GM18868 (cell line): ENCODE measurements around the gene IGFBP2.
"Not testable (repeated sequence)": the region's sequence is repeated elsewhere in the genome, so short reads cannot be mapped to it uniquely, and the experiment has no call there.

ENCODE experiments used
- ATAC-seq: cut with Tn5 transposase; IDR thresholded peaks from one replicate; pipeline ENCODE4 v1.9.1; 2021; ENCODE audit warnings: mild to moderate bottlenecking, moderate library complexity; ENCODE audit not compliant: unreplicated experiment

IGFBP2 gene, protein sequence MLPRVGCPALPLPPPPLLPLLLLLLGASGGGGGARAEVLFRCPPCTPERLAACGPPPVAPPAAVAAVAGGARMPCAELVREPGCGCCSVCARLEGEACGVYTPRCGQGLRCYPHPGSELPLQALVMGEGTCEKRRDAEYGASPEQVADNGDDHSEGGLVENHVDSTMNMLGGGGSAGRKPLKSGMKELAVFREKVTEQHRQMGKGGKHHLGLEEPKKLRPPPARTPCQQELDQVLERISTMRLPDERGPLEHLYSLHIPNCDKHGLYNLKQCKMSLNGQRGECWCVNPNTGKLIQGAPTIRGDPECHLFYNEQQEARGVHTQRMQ

GRCh38 chr2:216632952-216633615, at the start of gene IGFBP2:
Gene IGFBP2 (plus strand): TSS chr2:216633420. CDS start chr2:216633524, 104 bp downstream.
- ATAC-seq, result peak; percentile 70

DNA sequence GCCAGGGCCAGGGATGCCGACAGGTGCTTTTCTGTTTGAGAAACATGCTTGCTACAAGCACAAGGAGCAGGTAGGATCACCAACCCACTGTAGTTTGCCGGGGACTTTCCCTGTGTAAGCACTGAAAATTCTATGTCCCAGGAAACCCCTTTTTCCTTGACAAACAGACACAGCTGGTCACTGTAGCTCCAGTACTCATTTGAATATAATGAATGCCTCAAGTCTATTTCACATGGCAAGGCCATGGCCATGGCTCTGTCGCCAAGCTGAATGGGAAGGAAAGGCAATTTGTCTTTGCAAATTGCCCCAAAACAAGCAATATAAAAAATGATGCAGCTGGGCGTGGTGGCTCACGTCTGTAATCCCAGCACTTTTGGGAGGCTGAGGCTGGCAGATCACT, 49.6 kb upstream of the IGFBP2 start:
- ATAC-seq, result no peak

DNA sequence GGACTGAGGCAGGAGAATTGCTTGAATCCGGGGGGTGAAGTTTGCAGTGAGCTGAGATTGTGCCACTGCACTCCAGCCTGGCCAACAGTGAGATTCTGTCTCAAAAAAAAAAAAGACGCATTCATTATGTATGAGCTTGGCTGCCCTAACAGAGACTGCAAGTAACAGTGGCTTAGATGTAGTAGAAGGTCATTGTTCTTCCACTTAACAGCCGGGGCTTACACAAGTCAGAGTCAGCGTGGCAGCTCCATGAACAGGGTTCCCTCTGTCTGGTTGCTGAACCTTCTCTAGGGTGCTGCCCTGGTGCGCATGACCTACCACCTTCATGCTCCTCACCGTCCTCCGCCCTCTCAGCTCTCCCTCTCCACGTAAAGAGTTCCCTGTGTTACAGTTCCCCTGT, 49.1 kb upstream of the IGFBP2 start:
- ATAC-seq, result no peak

GRCh38 chr2:216585441-216585840, 47.8 kb upstream of the IGFBP2 start:
- no peak for ATAC-seq

DNA sequence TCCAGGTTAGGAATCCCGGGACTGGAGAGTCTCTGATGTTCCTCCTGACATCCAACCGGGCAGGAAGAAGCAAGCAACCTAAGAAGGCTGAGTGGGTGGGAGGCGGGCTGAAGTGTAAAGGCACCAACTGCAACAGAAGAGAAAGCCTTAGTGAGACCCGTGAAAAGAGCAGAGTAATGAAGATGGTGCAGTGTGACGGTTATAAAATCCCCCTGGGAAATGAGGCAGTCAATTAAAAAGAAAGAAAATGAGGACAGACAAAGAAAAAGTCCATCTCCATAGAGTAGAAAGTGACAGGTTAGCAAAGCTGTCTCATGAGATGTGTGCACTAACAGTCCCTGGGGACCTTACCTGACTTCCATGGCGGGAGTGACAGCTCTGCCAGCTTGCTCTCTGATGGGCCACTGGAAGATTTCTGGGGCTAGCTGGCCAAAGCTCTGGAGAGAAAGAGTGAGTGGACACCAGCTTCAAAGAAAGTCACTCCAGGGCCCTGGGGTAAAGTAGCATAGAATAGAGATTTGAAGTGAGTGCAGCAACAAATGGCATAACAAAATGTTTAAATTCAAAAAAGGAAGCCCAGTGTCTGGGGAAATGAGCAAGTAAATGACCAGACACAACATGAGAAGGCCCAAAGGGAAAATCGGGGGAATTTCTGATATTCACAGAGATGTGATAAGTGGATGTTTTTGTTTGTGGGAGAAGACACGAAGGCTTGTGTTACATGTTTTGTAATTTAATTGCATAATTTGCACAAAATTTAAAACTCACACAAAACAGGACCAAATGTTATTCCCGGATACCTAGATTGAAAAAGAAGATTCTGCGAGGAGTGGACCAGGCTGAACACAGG, 44.1 kb upstream of the IGFBP2 start:
- ATAC-seq, result peak; percentile 57

GRCh38 chr2:216589791-216590190, 43.4 kb upstream of the IGFBP2 start:
- ATAC-seq, result no peak

- ATAC-seq, result no peak
These were observed 42.4 kb upstream of the IGFBP2 start for GRCh38 chr2:216590780-216591179.

DNA sequence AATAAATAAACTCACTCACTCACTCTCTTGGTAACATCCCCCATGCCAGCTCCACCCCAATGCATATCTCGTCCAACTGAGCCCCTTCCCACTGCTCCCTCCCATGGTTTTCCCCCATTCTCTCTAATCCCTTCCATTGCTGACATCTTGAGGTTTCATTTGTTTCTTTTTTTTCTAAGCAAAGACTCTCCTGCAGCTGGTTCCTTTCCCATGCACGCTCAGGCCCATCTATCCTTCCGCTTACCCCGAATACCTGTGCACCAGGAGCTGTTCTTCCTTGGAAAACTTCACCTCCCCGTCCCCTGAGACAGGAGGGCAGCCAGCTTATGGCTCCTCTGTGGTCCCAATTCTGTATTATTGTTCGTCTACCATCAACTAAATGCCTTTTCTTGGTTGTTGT, 41.7 kb upstream of the IGFBP2 start:
- no peak for ATAC-seq

- ATAC-seq, result no peak
These were observed 39.1 kb upstream of the IGFBP2 start for GRCh38 chr2:216594081-216594480.

DNA sequence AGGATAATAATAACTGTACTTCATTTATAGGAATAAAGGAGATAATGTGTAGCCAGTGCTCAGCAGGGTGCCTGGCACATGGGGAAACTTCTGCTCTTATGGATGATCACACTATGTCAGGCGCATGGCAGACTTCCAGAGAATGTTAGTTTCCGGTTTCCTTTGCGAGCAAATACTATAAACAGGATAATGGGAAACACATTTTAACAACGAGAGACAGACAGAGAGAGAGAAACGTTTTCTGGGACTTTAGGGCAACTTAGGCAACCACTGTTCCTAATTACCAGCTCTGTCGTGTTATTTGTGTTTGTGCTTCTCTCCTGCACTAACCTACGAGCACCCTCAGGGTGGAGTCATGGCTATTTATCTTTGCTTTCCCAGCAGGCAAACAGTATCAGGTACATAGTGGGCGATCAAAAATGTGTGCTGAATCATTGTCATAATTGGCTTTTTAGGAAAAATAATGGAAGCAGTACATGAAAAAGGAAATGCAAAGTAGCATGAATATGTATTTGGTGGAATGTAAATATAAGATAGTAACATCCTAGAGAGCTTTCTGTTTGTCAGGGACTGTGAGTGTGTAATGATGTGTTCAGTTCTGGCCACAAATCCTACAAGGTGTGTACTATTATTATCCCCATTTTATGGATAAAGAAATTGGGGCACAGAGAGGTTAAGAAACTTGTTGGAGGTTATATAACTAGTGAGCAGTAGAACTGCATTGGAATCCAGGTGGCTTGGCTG, 36.8 kb upstream of the IGFBP2 start:
- no peak for ATAC-seq

DNA sequence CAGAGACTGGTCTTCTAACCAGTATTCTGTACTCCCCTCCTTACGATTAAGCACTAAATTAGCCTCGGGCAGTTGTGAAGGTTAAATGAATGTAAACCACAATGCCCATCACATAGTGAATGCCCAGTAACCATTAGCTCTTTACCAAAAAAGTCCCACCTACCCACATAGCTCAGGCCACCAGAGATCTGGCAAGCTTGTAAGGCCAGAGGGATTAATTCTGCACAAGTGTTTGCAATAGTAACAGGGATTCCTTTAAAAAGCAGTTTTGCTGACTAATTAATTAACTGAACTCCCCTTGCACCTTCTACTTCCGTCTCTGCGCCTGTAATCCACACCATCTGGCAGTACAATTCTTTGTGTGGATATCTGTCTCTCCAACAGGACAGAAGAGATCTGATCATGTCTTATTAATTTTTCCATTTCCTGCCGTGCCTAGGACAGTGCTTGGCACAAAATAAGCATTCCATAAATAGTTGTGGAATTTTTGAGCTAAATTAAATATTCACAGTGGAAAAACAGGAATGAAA, 36.2 kb upstream of the IGFBP2 start:
- ATAC-seq, result no peak

- ATAC-seq, result not testable (repeated sequence)
These were observed 35.4 kb upstream of the IGFBP2 start for GRCh38 chr2:216597825-216598224.

DNA sequence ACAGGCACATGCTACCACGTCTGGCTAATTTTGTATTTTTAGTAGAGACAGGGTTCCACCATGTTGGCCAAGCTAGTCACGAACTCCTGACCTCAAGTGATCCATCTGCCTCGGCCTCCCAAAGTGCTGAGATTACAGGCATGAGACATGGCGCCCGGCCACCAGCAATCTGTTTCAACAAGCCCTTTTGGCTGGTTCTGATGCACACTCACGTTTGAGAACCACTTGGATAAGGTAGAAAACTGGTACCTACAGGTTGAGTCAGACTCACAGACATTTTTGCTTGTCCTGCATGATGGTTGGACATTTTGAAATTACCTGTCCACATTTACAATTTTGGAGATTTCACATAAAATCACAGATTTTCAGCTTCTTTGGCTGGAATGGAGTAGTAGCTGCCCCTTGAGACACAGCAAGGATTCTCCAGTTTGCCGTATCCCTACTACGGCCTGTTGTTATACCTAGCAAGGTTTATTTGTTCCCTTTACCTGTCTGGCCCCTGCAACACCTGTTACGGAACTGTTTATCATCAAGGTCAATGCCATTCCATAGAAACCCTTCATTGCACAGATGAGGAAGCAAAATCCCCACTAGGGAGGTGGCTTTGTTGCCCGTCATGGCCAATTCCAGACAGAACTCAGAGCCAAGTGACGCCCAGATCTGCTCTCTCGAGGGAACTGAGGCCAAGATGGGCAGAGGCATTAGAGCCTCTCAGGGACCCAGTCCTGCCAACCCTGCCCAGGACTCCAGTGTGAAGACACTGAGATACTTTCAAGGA, 31.4 kb upstream of the IGFBP2 start:
- no peak for ATAC-seq

DNA sequence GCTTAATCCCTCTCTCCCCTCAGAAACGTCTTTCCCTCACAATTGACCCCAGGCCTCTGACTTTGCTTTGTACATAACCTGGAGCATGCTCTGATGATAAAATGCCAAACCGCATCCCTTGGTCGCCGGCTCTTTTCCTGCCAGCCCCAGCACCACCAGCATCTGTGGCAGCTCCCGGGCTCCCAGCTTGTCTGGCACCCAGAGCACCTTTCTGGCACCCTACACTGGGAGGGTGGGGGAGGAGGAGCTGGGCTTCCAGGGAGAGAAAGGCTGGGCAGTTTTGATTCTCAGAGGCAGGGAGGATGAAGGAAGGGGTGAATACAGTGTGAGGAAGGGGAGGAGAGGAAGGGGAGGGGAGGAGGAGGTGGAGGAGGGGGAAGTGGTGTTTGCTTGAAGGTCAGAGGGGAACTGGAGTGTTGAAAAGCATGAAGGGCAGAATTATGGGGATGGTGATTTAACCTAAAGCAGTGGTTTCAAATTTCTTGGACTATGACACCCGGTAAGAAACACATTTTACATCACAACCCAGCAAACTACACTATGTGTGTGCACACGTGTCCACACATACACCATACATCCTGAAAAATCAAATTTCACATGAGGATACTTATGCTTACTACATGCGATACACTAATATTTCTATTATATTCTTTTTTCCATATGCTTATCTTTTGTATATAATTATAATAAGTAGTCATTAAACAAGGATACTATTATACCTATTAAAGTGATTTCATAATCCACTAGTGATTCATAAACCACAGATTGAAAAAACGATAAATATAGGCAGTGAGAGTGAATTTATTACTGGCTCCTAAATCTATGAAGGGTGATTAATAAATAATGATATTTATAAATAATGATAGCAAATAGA, 30.0 kb upstream of the IGFBP2 start:
- ATAC-seq, result no peak

GRCh38 chr2:216603884-216604245, 29.4 kb upstream of the IGFBP2 start:
- ATAC-seq, result no peak

DNA sequence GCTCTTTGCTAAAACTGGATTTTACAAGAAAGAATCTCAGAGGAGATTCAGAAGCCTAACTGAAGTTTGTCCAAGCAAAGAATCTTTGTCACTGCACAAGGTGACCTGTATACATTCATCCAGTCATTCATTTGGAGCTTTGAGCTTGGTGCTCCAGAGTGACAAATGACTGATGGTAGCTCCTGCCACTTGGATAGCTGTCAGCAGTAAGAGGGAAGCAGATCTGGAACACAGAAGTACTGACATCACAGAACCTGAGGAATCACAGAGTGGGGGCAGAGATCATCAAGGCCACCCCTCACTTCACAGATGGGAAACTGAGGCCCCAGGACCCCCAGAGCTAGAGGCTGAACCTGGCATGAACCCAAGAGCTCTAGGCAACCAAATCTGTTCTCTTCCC, 28.8 kb upstream of the IGFBP2 start:
- ATAC-seq, result no peak

DNA sequence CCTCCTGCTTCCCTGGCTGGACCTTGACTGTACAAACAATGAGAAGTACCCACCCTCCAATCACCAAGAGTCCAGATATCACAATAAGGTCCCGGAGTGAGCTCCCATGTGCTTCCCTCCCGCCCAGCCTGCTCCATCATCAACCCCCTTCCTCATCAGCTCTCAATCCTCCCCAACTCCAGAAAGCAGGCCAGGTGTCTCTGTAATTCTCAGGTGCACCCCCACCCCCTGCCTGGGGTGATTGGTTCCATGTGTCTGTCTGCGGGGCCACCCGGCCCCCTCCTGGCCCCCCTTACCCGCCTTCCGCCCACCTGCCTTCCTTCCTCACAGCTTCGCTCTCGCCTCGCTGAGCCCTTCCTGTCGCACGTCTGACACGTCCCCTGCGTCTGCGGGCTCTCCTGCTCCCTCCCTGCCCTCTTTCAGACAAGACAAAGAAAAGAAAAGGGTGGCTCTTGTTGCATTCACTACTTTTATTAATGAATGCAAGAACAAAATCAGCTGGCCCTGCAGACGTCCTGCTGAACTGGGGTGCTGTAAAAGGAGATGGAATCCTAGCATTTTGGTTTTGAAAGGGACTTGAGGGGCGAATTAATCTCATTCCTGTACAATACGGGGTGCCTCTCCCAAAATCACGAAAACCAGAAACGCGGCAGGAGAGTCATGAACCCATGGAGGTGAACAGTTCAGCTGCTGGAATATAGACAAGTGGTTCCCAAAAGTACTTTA, 26.5 kb upstream of the IGFBP2 start:
- ATAC-seq, result peak; percentile 94

GRCh38 chr2:216607277-216607560, 26.0 kb upstream of the IGFBP2 start:
- no peak for ATAC-seq

- no peak for ATAC-seq
These were observed 24.7 kb upstream of the IGFBP2 start for GRCh38 chr2:216608525-216608924.
